PC-3 (cell line): ENCODE results near the gene CDK5RAP3.

ENCODE experiments used
- EZH2 ChIP-seq: fragments of 300-600 bp; sonication (generic); IDR thresholded peaks from one replicate; pipeline ENCODE4 v1.6.1; 2017; ENCODE audit warnings: antibody characterized with exemption, mild to moderate bottlenecking, low read length; ENCODE audit not compliant: unreplicated experiment
- EZH2phosphoT487 ChIP-seq: fragments of 300-600 bp; sonication (generic); IDR thresholded peaks from 2 replicates; pipeline ENCODE4 v1.6.1; 2018; ENCODE audit warnings: mild to moderate bottlenecking, antibody characterized with exemption, low read length, borderline replicate concordance
- TF ChIP-seq, protein P1 (sequence below): fragments of 300-600 bp; sonication (generic); conservative IDR thresholded peaks from 2 replicates; pipeline ENCODE4 v1.5.1; 2017; ENCODE audit warnings: antibody characterized with exemption, low read depth, mild to moderate bottlenecking, low read length

DNA sequence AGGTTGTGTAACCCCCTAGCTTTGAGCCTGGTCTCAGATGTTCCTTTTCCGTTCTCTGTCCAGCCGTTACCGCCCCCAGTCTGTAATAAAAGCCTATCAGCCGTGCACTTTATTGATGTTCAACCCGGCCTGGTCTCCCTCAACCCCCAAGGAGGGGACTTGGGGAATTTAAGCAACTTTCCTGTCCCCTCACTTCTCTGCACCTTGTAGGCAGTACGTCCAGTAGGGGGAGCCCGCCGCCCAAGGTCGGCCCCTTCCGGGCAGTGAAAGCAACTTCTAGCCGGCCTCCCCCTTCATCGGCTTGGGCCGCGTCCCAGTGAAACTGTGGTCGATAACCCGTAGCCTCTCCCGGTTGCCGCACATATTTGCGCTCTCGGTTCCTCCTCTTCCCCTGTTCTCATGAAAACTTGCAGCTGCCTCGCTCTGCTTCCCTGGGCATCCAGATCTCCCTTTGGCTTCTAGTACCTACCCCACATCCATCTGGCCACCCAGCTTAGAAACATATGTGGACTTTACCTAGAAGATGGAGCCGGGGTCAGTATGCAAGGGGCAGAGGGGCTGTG, 21.6 kb upstream of the CDK5RAP3 start:
- TF ChIP-seq, protein P1, sequence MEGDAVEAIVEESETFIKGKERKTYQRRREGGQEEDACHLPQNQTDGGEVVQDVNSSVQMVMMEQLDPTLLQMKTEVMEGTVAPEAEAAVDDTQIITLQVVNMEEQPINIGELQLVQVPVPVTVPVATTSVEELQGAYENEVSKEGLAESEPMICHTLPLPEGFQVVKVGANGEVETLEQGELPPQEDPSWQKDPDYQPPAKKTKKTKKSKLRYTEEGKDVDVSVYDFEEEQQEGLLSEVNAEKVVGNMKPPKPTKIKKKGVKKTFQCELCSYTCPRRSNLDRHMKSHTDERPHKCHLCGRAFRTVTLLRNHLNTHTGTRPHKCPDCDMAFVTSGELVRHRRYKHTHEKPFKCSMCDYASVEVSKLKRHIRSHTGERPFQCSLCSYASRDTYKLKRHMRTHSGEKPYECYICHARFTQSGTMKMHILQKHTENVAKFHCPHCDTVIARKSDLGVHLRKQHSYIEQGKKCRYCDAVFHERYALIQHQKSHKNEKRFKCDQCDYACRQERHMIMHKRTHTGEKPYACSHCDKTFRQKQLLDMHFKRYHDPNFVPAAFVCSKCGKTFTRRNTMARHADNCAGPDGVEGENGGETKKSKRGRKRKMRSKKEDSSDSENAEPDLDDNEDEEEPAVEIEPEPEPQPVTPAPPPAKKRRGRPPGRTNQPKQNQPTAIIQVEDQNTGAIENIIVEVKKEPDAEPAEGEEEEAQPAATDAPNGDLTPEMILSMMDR = peak; percentile 99
- TF ChIP-seq EZH2phosphoT487 (no peak), EZH2 (no peak)
